DMS53 treated with DMSO at 0.1 percent for 48 hours (cell line): ENCODE results near the gene TMIE.

ENCODE experiments used
- DNase-seq: peaks from one replicate; lab custom pipeline; 2025; ENCODE audit not compliant: unreplicated experiment; lab: John Stamatoyannopoulos, UW

The TMIE gene

DNA sequence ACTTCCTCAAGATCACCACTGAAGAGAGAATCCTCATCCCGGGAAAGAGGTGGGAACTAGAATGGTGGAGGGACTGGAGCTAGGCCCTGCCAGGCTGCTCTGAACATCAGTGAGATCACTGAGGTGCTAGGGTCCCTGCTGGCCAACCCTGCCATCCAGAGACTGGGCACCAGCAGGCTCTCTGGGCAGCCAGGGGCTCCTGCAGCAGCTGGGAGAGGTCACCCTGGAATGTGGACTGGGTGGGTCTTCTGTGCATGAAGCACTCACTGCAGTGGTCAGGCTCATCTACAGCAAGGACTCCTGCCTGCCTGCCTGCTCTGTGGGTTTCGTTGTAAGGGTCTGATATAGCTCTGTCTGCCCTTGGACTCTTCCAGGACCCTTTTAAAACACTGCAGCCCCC is 32.6 kb upstream of the TMIE start:
- DNase-seq: no peak

DNA sequence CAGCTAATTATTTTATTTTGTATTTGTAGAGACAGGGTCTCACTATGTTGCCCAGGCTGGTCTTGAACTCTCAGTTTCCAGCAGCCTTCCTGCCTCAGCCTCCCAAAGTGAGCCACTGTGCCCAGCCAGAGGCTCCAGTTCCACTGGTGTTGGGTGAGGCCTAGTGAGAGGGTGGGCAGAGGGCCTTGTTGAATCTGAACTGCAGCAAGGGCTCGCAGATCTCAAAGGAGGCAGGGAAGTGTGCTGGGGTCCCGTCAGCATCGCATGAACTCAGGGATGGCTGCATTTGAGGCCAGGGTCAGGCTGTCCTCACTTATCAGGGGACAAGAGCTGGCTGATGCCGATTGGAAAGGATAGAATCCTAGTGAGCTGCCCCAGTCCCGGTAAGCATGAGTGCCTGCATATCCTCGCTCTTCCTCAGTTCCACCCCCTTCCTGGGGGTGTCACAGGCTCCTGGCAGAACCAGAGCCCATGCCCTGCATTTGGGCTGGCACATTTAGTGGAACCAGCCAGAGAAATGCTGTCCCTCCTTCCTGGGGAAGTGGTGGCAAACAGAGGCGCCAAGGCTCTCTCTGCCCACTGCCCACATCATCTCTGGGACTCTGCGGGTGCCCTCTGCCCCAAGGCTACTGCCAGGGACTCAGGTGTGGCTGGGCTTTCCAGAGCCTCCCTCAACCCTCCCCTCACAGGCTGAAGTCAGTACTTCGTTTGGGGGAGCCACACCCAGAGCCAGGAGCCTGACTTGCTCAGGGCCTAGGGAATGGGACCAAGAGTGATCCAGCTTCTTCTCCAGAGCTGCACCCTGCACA is 31.8 kb upstream of the TMIE start:
- no peak for DNase-seq

DNA sequence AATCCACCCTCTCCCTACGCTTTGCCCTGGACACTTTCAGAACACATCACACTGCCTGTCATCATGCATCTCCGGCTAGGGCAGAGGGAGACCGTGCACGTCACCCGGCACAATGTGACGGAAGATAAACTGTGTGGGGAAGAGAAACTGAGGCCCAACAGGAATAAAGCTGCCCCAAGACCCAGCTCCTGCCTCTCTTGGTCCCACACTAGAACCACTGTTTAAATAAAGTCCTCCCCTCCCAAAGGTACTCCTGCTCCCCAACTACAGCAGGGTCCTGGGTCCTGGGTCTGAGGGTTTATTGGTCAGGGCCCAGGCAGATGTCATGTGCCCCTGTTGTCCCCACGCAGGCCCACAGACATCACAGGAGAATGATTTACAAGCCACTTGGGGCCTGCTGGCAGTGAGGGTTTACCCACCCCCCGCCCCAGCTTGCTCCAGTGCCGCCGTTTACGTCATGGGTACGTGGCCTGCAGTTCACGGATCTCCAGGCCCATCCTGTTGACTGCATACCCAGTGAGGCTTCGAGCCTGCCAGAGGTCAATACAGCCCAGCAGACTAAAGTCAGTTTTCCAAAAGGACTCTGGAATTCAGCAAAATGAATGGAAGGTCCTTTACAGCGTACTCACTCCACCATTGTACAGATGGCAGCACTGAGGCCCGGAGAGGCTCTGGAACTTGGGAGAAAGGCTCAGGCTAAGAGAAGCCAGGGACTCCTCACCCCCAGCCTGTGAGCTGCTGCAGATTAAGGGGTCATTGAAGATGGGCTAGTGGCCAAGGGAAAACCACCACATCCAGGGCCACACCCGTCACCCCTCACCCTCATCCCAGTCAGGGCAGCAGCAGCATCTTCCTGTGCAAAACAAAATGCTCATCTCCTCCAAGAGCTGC is 30.9 kb upstream of the TMIE start:
- DNase-seq: no peak

DNA sequence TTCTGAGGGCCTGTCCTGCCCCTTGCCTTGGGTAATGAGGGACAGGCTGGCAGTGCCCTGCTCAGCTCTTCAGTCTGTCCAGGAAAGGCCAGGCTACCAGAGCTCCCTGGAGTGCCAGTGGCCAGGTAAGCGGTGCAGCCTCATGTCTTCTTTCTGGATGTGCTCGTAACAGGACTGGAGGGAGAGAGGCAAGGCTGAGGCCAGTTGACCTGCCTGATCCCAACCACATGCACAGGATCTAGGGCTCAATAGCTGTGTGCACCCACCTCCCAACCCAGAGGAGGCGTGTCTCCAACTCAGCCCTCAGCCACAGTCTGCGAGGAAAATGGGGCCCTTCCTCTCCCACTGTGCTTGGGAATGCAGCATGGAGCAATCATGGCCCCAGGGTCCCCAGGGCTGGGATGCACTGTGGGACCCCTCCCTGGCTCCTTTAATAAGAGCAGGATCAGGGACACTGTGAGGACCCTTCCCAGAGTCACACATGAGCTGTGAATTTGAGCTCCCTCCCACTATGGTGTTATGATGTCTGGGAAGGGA is 30.2 kb upstream of the TMIE start:
- DNase-seq: no peak

DNA sequence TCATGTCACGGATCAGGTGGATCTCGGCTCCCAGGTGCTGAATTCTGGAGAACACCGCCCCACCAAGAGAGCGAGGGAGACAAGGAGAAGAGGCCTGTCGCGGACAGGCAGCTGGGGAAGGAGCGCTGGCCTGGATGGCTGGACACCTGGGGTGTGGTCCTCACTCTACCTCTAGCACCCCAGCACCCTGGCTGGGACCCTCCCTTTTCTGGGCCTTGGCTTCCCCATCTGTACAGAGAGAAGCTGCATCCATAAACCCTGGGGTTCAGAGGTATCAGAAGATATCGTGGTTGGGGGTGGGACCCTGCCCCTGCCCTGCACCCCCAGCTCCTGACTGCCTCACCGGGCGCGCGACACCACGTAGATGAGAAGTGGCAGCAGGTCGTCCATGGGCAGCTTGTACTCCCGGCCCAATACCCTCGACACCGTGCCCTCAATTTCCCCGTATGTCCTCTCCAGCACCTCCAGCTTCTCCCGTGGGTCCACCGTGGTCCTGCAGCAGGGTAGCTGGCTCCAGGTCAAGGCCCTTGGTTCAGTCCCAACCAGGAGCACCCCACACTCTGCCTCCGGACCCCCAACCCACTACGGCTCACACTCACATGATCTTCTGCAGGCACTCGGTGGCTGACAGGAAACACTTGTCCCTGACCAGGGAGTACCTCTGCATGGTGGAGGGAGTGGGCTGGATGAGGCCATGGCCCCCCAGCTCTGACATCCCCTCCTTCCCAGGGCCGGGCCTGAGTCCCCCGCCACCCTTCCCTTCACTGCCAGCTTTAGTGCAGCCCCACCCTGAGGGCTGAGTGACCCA is 29.4 kb upstream of the TMIE start:
- DNase-seq: no peak

DNA sequence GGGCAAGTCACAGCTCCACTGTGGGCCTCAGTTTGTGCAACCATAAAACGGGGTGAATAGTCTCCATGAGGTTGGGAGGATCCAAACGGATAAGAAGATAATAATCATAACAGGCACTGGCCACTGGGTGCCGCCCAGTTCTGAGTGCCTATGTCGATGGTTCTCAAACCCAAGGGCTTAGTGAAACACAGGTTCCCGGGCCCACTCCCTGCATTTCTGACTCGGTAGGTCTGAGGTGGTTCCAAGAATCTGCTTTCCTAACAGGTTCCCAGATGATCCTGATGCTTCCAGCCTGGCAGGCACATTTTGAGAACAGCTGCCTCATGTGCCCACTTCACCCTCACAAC is 28.9 kb upstream of the TMIE start:
- DNase-seq: no peak

DNA sequence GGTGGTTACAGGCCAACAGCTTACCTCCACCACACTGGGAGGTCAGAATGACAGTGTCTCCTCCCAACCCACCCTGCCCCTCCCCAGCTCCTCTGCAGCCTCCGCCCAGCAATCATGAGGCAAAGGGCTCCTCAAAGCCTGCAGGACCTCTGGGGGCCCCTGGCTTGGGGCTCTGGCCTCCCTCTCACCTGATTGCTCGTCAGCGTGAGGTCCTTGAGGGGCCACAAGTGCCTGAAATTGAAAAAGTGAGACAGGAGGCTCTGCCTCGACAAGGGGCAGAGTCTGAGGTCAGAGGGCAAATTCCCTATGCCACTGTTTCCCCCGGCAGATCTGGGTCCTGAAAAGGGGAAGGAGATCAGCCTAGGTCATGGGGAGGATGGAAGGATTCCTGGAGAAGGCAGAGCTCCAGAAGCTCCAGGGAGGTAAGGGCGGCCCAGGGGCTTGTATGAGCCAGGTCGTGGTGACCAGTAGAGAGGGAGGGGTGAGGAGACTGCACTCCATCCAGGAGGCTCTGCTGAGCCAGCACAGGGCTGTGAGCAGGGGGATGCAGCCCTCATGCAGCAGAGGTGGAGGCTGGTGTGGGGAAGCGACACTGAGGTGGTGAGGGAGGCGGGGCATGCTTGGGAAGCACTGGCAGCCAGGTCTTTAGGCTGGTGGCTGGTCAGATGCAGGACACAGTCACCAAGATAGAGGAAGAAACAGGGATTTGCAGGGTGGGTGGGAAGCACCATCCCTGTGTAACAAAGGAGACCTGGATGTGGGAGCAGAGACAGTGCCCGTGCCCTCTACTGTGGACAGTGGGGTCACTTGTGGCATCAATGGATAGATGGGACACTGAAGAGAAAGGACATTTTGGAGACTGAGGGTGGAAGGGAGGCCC is 27.8 kb upstream of the TMIE start:
- DNase-seq: no peak

DNA sequence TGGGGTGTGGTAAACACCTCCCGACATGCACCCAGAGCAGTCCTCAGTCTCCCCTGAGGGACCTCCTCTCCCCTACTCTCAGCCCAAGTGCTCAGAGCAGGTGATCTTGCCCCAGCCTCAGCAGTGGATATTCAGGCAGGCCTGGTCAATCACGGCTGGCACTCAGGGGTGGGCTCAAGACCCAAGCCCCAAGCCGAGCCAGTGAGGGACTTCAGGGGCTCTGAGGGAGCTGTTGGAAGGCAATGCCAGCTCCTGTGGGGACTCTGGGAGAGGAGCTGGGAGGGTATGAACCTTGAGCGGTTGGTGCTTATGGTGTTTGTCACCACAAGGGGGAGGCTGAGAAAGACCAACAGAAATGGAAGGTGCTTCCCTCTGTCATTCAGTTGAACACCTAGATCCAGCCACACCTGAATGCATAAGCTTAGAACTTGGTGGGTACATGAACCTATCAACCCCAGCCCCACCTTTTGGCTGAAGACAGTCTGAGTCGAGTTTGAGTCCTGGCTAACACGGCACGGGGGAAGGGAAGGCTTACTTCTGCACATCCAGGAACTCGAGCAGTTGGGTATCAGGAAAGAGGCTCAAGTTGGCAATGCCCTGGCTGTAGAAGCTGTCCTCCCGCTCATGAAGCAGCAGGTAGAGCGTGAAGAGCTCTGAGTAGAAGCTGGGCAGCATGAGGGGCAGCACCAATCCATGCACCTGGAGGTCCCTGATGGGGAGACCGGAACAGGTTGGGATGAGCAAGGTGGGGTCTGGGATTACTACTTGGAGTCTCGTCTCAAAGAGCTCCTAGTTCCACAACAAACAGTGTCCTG is 27.0 kb upstream of the TMIE start:
- DNase-seq: no peak

DNA sequence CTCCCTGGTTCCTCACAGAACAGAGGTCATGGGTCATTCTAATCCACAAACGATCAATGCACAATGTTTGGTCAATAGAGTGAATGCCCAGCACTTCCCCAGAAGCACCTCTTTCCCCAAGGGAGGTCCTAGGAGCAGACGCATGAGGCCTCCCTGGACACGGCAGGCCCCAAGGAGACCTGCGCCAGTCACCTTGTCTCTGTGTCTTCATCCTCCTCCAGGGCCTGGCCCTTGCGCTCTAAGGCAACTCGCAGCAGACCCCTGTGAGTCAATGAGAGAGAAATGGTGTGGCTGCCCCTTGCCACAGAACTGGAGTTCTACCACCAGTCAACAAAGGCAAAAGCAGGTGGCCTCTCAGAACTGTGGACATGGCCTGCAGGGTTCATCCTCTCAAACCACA is 25.8 kb upstream of the TMIE start:
- DNase-seq: no peak

DNA sequence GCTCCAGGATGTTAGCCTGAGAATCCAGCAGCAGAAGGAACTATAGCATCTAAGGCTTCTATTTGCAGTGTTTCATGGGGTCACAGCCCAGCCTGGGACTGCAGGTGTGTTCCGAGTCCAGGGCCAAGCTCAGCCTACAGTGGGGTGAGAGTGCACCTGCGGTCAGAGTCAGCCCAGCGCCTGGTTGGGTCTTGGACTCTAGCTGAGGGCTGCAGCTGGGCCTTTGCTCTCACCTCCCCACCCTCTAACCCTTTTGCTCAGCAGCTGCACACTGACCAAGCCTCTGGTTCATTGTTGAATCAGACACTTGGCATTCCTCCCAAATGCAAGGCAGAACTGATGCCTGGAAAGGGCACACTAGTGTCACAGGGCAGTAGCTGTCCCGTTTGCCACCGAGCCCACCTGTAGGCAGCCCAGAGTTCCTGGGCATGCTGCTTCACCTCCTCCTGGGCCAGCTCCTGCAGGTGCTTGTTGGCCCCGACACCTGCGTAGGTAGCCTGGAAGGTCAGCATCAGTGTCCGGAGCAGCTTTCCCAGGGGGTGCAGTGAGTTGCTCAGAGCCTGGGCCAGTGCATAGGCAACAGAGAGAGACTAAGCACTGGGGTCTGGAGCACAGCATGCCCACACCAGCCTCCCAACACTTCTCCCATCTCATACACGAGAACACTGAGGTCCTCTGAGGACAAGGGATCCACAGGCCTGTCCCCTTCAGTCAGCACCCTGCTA is 25.2 kb upstream of the TMIE start:
- no peak for DNase-seq

DNA sequence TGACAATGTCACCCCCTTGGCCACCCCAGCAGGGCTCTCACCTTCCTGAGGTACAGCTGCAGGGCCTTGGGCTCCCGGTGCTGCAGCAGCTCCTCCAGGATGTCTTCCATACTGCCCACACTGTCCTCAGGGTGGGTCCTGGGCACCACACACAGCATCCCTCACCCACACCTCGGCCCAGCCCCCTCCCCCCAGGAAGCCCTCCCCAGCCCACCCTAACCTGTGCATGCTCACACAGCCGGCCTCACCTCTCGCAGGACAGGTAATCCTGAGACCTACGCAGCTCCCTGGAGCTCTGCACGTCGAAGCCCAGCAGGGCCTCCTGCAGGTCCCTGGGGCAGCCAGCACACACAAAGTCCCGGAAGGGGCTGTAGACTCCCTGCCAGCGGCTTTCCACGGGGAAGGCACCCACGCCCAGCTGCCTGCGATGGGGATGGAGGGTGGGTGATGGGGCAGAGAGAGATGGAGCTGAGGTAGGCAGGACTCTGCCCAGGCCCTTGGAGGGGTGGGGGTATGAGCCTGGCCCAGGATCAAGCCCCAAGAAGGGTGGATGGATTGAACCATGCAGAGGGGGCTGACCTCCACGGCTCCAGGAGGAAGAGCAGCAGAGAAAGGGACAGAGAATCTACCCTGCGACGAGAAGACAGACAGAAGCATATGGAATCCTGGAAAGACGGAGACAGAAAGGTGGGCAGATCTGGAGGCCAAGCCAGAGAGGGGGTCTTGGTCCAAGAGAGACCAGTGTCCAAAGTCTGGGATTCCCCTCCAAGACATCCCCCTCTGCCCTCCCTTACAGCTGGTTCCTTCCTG is 24.4 kb upstream of the TMIE start:
- DNase-seq: no peak

DNA sequence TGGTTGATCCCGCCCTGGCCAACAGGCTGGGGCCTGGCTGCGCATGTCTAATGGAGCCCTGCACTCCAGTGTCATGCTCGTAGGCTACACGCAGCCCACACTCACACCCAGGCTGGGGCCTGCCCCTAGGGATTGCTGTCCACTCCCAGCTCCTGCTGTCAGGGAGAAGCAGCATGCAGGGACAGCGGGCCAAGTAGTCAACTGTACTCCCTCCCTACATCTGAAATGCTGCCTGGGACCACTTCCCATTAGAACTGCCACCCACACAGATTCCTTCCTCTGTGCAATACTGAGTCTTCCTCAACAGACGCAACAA is 23.8 kb upstream of the TMIE start:
- DNase-seq: no peak

DNA sequence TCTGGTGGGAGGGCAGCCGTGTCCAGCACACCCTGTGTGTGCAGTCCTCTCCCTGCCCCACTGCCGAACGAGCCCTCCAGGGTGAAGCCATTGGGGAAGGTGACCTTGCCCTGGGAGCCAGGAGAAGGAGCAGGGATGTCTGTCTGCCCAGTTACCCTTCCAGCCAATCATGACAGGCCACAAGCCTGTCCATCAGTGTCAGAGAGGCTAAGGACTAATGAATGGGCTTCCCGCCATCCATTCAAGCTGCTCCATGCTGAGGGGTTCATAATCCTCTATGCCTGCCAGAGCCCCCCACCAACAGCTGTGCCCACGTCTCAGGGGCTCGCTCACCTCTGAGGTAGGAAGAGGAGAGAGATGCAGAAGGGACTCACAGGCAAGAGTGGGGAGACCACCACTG is 22.9 kb upstream of the TMIE start:
- no peak for DNase-seq

DNA sequence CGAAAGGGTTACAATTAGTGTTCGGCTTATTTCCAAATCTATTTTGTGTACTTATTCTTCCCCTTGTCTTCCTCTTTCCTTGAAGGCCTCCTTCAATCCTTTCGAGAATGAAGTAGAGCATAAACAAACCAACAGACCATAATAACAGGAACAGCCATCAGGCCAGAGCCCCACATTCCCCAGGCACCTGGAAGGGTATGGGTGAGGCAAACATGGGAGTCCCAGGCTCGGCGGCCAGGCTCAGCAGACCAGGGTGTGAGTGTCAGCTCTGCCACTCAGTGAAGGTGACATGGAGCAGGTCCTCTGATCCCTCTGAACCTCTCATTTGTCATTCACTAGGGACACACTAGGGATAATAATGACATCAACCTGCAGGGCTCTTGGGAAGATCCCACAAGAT is 21.5 kb upstream of the TMIE start:
- no peak for DNase-seq

DNA sequence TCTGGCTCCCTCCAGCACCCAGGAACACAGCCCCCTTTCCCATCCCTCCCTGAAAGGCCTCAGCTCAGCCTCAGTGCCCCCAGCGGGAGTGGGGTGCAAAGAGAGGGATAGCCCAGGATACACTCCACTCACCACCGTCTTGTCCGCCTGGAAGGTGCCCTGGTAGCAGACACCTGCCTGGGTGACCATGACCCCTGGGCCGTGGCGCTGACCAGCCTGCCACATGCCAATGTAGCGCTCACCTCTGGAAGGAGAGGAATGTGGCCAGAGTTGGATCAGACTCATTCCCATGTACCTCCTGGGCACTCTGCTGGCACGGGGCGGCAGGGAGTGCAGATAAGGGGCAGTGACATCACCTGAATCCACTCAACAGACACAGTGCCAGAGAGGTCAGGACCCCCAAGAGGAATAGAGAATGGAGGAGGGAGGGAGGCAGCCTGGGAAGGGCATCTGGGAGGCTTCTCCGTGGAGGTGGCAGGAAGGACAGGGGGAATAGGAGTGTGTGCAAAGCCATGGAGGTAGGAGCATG is 20.8 kb upstream of the TMIE start:
- no peak for DNase-seq

DNA sequence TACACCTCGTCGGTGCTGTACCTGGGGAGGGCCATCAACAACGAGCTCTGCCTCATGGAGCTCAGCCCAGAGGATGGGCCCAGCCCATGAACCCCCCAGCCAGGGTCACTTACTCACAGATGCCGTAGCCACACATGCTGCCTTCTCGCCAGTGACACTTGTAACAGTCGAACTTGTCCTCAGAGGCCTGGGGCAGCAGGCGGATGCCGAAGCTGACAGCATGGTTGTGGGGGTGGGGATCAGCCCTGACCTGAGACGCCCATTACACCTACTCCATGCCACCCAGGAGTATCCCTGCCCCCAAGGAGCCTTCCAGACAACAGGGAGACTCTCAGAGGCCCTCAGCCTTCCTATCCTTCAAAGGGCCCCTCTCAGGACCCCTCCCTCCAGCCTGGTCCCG is 19.8 kb upstream of the TMIE start:
- DNase-seq: no peak

DNA sequence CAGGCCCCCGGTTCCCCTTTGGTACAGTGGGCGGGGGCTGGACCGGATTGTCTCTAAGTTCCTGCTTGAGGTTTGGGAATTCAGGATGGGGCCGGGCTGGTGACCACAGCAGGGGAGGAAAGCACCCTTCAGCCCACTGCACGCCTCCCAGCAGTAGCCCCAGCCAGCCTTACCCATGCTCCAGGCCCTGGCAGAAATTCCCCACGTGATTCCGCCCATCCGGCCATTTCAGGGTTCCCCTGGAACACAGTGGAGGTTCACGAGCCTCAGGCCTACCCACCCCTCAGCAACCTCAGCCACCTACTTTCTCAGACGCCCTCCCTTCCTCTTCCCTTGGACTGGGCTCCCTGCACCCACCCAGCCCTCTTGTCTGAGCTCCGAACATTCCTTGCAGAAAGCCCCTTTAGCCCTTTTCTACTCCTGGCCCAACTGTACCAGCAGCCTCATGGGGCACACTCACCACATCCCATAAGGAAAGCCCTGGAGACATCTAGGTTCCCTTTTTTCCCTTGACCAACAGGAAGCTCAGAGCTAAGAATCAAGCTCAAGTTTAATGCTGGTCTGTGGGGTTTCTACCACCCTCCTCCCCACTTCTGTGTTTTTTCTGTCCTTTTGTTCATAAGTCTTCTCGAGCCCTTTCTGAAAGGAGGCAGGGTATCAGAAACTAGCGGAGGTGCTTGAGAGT is 19.2 kb upstream of the TMIE start:
- no peak for DNase-seq
